Breast epithelium (tissue), 3 donors: ENCODE measurements around the gene PSG6.
"Not testable (repeated sequence)": the region's sequence is repeated elsewhere in the genome, so short reads cannot be mapped to it uniquely, and the experiment has no call there.

Experiments
- CTCF ChIP-seq, 3 donors: fragments of 450-650 bp; IDR thresholded peaks; one replicate each; pipeline ENCODE4 v1.5.1; 2016 to 2017; ENCODE audit warnings: antibody characterized with exemption in 3 of 3, mild to moderate bottlenecking in 3 of 3, moderate library complexity in 3 of 3
- POLR2A ChIP-seq: fragments of 450-650 bp; IDR thresholded peaks from one replicate; pipeline ENCODE4 v1.6.1; 2016; ENCODE audit warnings: antibody characterized with exemption, mild to moderate bottlenecking, moderate library complexity
- POLR2AphosphoS5 ChIP-seq, 3 donors: sonication (generic); formaldehyde crosslinking; IDR thresholded peaks; one replicate each; pipeline ENCODE4 v1.6.1; 2017; ENCODE audit warnings: antibody characterized with exemption in 3 of 3

- not testable (repeated sequence) for TF ChIP-seq CTCF (IDR thresholded peaks at IDR 0.05); POLR2A; POLR2AphosphoS5 (IDR thresholded peaks at IDR 0.05)
These were observed 763 bp downstream of the PSG6 start for GRCh38 chr19:42916931-42917330.
